Thyroid gland (tissue), 4 donors: ENCODE data around the gene CFAP58.
"Not testable (repeated sequence)": the region's sequence is repeated elsewhere in the genome, so short reads cannot be mapped to it uniquely, and the experiment has no call there.

Experiments
- CTCF ChIP-seq, 6 experiments: fragments of 200-600 bp in 3 of 6; fragments of 450-650 bp in 3 of 6; sonication (generic) in 3 of 6; IDR thresholded peaks; one replicate each; pipeline ENCODE4 v1.5.1; 2016 to 2019; ENCODE audit warnings: antibody characterized with exemption in 6 of 6, mild to moderate bottlenecking in 2 of 6, inconsistent platforms in 1 of 6, moderate library complexity in 1 of 6
- POLR2A ChIP-seq, 2 donors: fragments of 450-650 bp; IDR thresholded peaks; one replicate each; pipeline ENCODE4 v1.6.1; 2017; ENCODE audit warnings: antibody characterized with exemption in 2 of 2, mild to moderate bottlenecking in 2 of 2, moderate library complexity in 1 of 2

- TF ChIP-seq CTCF, POLR2A (IDR thresholded peaks at IDR 0.05): not testable (repeated sequence)
Observed at GRCh38 chr10:104468818-104469217, 115.2 kb downstream of the CFAP58 start.
